SK-N-SH treated with all-trans-retinoic acid at 6 μM for 48 hours (cell line): Measurements from ENCODE around the gene TNIP3.

ENCODE experiments used
- ATAC-seq: fragments of 200-7000 bp; cut with Tn5 transposase; 3 replicates; pipeline ENCODE4 v1.9.1; 2020; ENCODE audit warnings: mild to moderate bottlenecking, moderate library complexity
- BACH2 ChIP-seq: fragments of 250-450 bp; sonication (Bioruptor Pico); IDR thresholded peaks from 2 replicates; pipeline ENCODE4 v1.9.0; 2021; ENCODE audit warnings: mild to moderate bottlenecking, borderline replicate concordance
- CREB5 ChIP-seq: fragments of 250-450 bp; sonication (Bioruptor Pico); IDR thresholded peaks from 2 replicates; pipeline ENCODE4 v1.5.1; 2020; ENCODE audit warnings: low read depth, mild to moderate bottlenecking, moderate library complexity
- CSDC2 ChIP-seq: fragments of 250-450 bp; sonication (Bioruptor Pico); IDR thresholded peaks from 2 replicates; pipeline ENCODE4 v1.5.0; 2020; ENCODE audit warnings: mild to moderate bottlenecking, moderate library complexity
- CSRNP3 ChIP-seq: fragments of 250-450 bp; sonication (Bioruptor Pico); IDR thresholded peaks from 2 replicates; pipeline ENCODE4 v1.5.1; 2021; ENCODE audit warnings: mild to moderate bottlenecking, moderate library complexity
- ESRRG ChIP-seq: fragments of 250-450 bp; sonication (Bioruptor Pico); IDR thresholded peaks from 2 replicates; pipeline ENCODE4 v1.6.1; 2021; ENCODE audit warnings: mild to moderate bottlenecking
- GLIS3 ChIP-seq: fragments of 250-450 bp; sonication (Bioruptor Pico); IDR thresholded peaks from 2 replicates; pipeline ENCODE4 v1.5.0; 2020; ENCODE audit warnings: mild to moderate bottlenecking, moderate library complexity
- ISL1 ChIP-seq: fragments of 250-450 bp; sonication (Bioruptor Pico); IDR thresholded peaks from 2 replicates; pipeline ENCODE4 v2.1.2; 2022; ENCODE audit warnings: mild to moderate bottlenecking, moderate library complexity
- OSR1 ChIP-seq: fragments of 250-450 bp; sonication (Bioruptor Pico); IDR thresholded peaks from 2 replicates; pipeline ENCODE4 v1.8.0; 2022; ENCODE audit warnings: moderate library complexity, mild to moderate bottlenecking, inconsistent platforms
- PATZ1 ChIP-seq: fragments of 250-450 bp; sonication (Bioruptor Pico); IDR thresholded peaks from 2 replicates; pipeline ENCODE4 v1.8.0; 2020; ENCODE audit warnings: mild to moderate bottlenecking, moderate library complexity, borderline replicate concordance
- POU6F1 ChIP-seq: fragments of 250-450 bp; sonication (Bioruptor Pico); IDR thresholded peaks from 2 replicates; pipeline ENCODE4 v1.8.0; 2021; ENCODE audit warnings: low read depth, mild to moderate bottlenecking, moderate library complexity, borderline replicate concordance
- PPARA ChIP-seq: fragments of 250-450 bp; sonication (Bioruptor Pico); IDR thresholded peaks from 2 replicates; pipeline ENCODE4 v1.5.0; 2020; ENCODE audit warnings: mild to moderate bottlenecking, borderline replicate concordance
- RARB ChIP-seq: fragments of 250-450 bp; sonication (Bioruptor Pico); IDR thresholded peaks from 2 replicates; pipeline ENCODE4 v1.8.0; 2021; ENCODE audit warnings: mild to moderate bottlenecking, moderate library complexity
- SNAI2 ChIP-seq: fragments of 250-450 bp; sonication (Bioruptor Pico); IDR thresholded peaks from 2 replicates; pipeline ENCODE4 v1.5.0; 2020; ENCODE audit warnings: mild to moderate bottlenecking, moderate library complexity
- TCF4 ChIP-seq: fragments of 250-450 bp; sonication (Bioruptor Pico); IDR thresholded peaks from 2 replicates; pipeline ENCODE4 v1.8.0; 2021; ENCODE audit warnings: mild to moderate bottlenecking, moderate library complexity, borderline replicate concordance
- TOX ChIP-seq: fragments of 250-450 bp; sonication (Bioruptor Pico); IDR thresholded peaks from 2 replicates; pipeline ENCODE4 v1.8.0; 2021; ENCODE audit warnings: mild to moderate bottlenecking, moderate library complexity, borderline replicate concordance
- TSHZ2 ChIP-seq: fragments of 250-450 bp; sonication (Bioruptor Pico); IDR thresholded peaks from 2 replicates; pipeline ENCODE4 v1.5.0; 2020; ENCODE audit warnings: mild to moderate bottlenecking, moderate library complexity
- ZC3H10 ChIP-seq: fragments of 250-450 bp; sonication (Bioruptor Pico); IDR thresholded peaks from 2 replicates; pipeline ENCODE4 v1.5.1; 2021; ENCODE audit warnings: mild to moderate bottlenecking, moderate library complexity
- ZFP3 ChIP-seq: fragments of 250-450 bp; sonication (Bioruptor Pico); IDR thresholded peaks from 2 replicates; pipeline ENCODE4 v1.5.0; 2020; ENCODE audit warnings: mild to moderate bottlenecking, moderate library complexity
- ZNF70 ChIP-seq: fragments of 450-650 bp; formaldehyde crosslinking; IDR thresholded peaks from 2 replicates; pipeline ENCODE4 v1.5.0; 2020; ENCODE audit warnings: mild to moderate bottlenecking, moderate library complexity

The TNIP3 gene

GRCh38 chr4:121118344-121118743 lies 45.8 kb downstream of the TNIP3 start:
- TF ChIP-seq OSR1 (CRISPR knock-in tag) = no peak
- TF ChIP-seq ISL1 (CRISPR knock-in tag) = no peak
- no peak for TF ChIP-seq ZFP3 (CRISPR knock-in tag)
- no peak for TF ChIP-seq ZC3H10 (CRISPR knock-in tag)
- TF ChIP-seq CREB5 = no peak
- TF ChIP-seq ESRRG (CRISPR knock-in tag) = no peak
- no peak for TF ChIP-seq ZNF70 (CRISPR knock-in tag)
- TF ChIP-seq TOX (CRISPR knock-in tag) = no peak
- TF ChIP-seq TCF4 = no peak
- TF ChIP-seq TSHZ2 (CRISPR knock-in tag) = no peak
- no peak for TF ChIP-seq GLIS3 (CRISPR knock-in tag)
- TF ChIP-seq BACH2 (CRISPR knock-in tag) = no peak
- no peak for TF ChIP-seq RARB (CRISPR knock-in tag)
- TF ChIP-seq PATZ1 (CRISPR knock-in tag) = no peak
- TF ChIP-seq SNAI2 (CRISPR knock-in tag) = no peak
- TF ChIP-seq CSDC2 (CRISPR knock-in tag) = no peak
- ATAC-seq = no peak

GRCh38 chr4:121114756-121115155 lies 49.4 kb downstream of the TNIP3 start:
- TF ChIP-seq ZNF70 (CRISPR knock-in tag) (no peak), BACH2 (CRISPR knock-in tag) (no peak), CSDC2 (CRISPR knock-in tag) (no peak), CSRNP3 (CRISPR knock-in tag) (no peak), TOX (CRISPR knock-in tag) (no peak), ESRRG (CRISPR knock-in tag) (no peak), ISL1 (CRISPR knock-in tag) (no peak), POU6F1 (CRISPR knock-in tag) (no peak), TSHZ2 (CRISPR knock-in tag) (no peak), TCF4 (no peak), OSR1 (CRISPR knock-in tag) (no peak), PPARA (CRISPR knock-in tag) (no peak), ZC3H10 (CRISPR knock-in tag) (no peak), SNAI2 (CRISPR knock-in tag) (no peak), RARB (CRISPR knock-in tag) (no peak), PATZ1 (CRISPR knock-in tag) (no peak)
- ATAC-seq = no peak
